Osteoblast (primary cell): Measurements from ENCODE around the gene GNG5. TPM values are rescaled to one million over a fixed set of nuclear protein-coding genes. Genes with fewer than 3 reads are reported as not detected.

Experiments
- DNase-seq: peaks from one replicate; pipeline ENCODE4 v3.0.0; 2011; ENCODE audit warnings: low spot score, mixed read lengths; ENCODE audit not compliant: insufficient read length; ENCODE audit errors: missing footprints
- H2AFZ ChIP-seq: 2 replicates; pipeline ENCODE4 v1.6.0; 2011; ENCODE audit warnings: mild to moderate bottlenecking, low read length
- H3K27ac ChIP-seq: 2 replicates; pipeline ENCODE4 v1.5.1; 2011; ENCODE audit warnings: mild to moderate bottlenecking, low read depth, low read length, moderate library complexity
- H3K27me3 ChIP-seq: 2 replicates; pipeline ENCODE4 v1.6.0; 2012; ENCODE audit warnings: mild to moderate bottlenecking, control low read depth, inconsistent platforms, low read length, moderate library complexity; ENCODE audit not compliant: insufficient read depth
- H3K36me3 ChIP-seq: 2 replicates; pipeline ENCODE4 v1.5.1; 2011; ENCODE audit warnings: mild to moderate bottlenecking, low read length, control low read depth, moderate library complexity; ENCODE audit not compliant: insufficient read depth
- H3K4me1 ChIP-seq: 2 replicates; pipeline ENCODE4 v1.5.1; 2011; ENCODE audit warnings: mild to moderate bottlenecking, low read length, control low read depth, moderate library complexity; ENCODE audit not compliant: insufficient read depth
- H3K4me2 ChIP-seq: 2 replicates; pipeline ENCODE4 v1.6.0; 2011; ENCODE audit warnings: mild to moderate bottlenecking, low read length; ENCODE audit not compliant: insufficient read depth
- H3K4me3 ChIP-seq: fragments of 200-600 bp; sonication (generic); 3 replicates; pipeline ENCODE4 v1.5.1; 2012; ENCODE audit warnings: mild to moderate bottlenecking, low read length, inconsistent platforms; ENCODE audit not compliant: insufficient read depth
- H3K79me2 ChIP-seq: 2 replicates; pipeline ENCODE4 v1.6.0; 2012; ENCODE audit warnings: mild to moderate bottlenecking, low read length, control low read depth, inconsistent platforms; ENCODE audit not compliant: insufficient read depth
- H3K9me3 ChIP-seq: 2 replicates; pipeline ENCODE4 v1.5.1; 2011; ENCODE audit warnings: low read depth, low read length, control low read depth
- H4K20me1 ChIP-seq: 2 replicates; pipeline ENCODE4 v1.6.0; 2012; ENCODE audit warnings: mild to moderate bottlenecking, low read length, control low read depth; ENCODE audit not compliant: insufficient read depth
- total RNA-seq: library from RNA; depleted of rRNA; stranded (reverse); fragments of >200 nt; gene quantifications from 2 replicates; pipeline ENCODE4 v1.2.3, GENCODE V29; 2012
- TF ChIP-seq, protein P1 (sequence below): IDR thresholded peaks from 2 replicates; pipeline ENCODE4 v1.5.1; 2011; ENCODE audit warnings: mild to moderate bottlenecking, low read depth, low read length, moderate library complexity; ENCODE audit errors: extremely low read depth

Gene GNG5
- total RNA-seq, 1 donor, result 23.5 TPM

DNA sequence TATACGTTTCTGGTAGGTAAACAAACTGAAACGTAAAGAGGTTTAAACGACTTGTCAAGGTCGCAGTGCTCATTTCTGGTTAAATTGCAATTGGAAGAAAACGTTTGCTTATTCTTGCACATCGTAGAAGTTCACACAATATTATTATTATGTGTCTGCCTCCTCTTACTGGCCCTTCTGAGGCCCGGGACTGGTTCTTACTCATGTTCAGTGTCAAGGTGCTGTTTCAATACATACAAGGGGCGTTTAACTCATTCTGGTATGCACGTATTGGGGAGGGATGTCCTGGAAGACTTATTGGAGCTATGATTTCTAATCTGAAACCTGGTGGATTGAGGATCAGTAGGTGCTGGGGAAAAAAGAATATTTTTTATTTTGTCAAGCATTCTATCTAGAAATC, 26.4 kb downstream of the GNG5 start:
- no peaks in the 10 kb centered on the region for H4K20me1 ChIP-seq
- H3K36me3 ChIP-seq, result peaks cover 13% of the 10 kb centered on the region
- H3K4me1 ChIP-seq, result peaks cover 7% of the 10 kb centered on the region
- H2AFZ ChIP-seq, result peak overlapping the region; percentile 99
- no peaks in the 10 kb centered on the region for H3K9me3 ChIP-seq
- no peak for DNase-seq
- H3K27ac ChIP-seq, result peak overlapping the region; percentile 86
- TF ChIP-seq, protein P1, sequence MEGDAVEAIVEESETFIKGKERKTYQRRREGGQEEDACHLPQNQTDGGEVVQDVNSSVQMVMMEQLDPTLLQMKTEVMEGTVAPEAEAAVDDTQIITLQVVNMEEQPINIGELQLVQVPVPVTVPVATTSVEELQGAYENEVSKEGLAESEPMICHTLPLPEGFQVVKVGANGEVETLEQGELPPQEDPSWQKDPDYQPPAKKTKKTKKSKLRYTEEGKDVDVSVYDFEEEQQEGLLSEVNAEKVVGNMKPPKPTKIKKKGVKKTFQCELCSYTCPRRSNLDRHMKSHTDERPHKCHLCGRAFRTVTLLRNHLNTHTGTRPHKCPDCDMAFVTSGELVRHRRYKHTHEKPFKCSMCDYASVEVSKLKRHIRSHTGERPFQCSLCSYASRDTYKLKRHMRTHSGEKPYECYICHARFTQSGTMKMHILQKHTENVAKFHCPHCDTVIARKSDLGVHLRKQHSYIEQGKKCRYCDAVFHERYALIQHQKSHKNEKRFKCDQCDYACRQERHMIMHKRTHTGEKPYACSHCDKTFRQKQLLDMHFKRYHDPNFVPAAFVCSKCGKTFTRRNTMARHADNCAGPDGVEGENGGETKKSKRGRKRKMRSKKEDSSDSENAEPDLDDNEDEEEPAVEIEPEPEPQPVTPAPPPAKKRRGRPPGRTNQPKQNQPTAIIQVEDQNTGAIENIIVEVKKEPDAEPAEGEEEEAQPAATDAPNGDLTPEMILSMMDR, result no peak
- peaks cover 50% of the 10 kb centered on the region for H3K79me2 ChIP-seq
- H3K4me3 ChIP-seq, result peak overlapping the region; percentile 94
- H3K4me2 ChIP-seq, result peak overlapping the region; percentile 88
- H3K27me3 ChIP-seq, result peaks cover 15% of the 10 kb centered on the region

DNA sequence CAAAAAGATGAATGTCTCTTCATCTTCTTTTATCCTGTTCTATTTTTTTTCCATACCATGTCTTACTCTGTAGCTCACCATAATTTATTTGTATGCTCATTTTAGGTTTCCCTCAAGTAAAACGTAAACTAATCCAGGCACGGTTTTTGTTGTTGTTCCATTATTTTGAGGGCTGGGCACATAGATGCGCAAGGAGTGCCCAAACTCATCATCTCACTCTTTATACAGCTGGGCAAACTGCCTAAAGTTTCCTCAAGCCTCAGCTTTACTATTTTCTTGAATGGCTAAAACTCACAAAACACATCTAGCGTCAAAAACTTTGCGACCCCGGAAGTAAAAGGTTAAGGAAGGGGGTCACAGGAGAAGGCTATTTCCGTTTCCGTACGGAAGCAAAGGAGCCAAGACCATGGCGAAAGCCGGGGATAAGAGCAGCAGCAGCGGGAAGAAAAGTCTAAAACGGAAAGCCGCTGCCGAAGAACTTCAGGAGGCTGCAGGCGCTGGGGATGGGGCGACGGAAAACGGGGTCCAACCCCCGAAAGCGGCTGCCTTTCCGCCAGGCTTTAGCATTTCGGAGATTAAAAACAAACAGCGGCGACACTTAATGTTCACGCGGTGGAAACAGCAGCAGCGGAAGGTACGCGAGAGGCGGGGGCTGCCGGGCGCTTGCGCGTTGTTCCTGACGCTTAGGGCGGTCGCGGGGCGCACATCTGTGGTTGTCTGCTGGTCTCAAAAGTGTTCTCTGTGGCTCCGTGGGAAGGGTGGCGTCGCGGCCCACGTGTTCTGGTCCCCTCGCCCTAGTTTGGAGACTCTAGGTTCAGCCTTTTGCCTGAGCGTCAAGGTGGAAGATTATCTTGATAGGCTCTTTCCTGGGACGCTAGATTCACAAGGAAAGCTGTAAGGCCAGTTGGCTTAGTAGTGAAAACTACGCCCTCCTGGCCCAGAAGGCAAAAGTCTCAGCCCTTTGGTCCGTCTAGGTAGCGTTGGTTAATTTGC, 27.2 kb downstream of the GNG5 start, which contains the start of gene RPF1:
Gene RPF1, plus strand, starts transcription at position 391 of the 993 bp plus-strand sequence. Its CDS starts 16 bp downstream, at position 407.
- Histone ChIP-seq H3K9me3 (no peaks in the 10 kb centered on the region), H3K36me3 (peaks cover 11% of the 10 kb centered on the region), H4K20me1 (no peaks in the 10 kb centered on the region), H3K27ac (peak within 1 kb of the TSS; percentile 86), H3K4me2 (peak within 1 kb of the TSS; percentile 88), H3K79me2 (peaks cover 44% of the 10 kb centered on the region), H2AFZ (peak within 1 kb of the TSS; percentile 99), H3K27me3 (peaks cover 19% of the 10 kb centered on the region), H3K4me1 (peaks cover 7% of the 10 kb centered on the region), H3K4me3 (peak within 1 kb of the TSS; percentile 94)
- TF ChIP-seq, protein P1, result no peak
- DNase-seq, result peak; percentile 78

DNA sequence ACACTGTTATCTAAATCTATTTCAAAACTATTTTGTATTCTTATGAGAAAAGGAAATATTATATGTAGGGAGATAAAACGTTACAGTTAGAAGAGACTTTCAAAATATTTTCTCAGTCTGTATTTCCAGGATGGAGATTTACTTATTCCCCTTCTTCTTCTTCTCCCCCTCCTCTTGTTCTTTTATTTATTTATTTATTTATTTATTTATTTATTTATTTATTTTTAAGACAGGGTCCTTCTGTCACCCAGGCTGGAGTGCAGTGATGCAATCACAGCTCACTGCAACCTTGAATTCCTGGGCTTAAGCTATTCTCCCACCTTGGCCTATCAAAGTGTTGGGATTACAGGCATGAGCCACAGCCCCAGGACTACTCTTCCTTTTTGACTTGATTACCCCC, 30.2 kb downstream of the GNG5 start:
- H3K79me2 ChIP-seq, result peaks cover 25% of the 10 kb centered on the region
- peaks cover 22% of the 10 kb centered on the region for H3K27me3 ChIP-seq
- no peak overlapping the region for H3K4me3 ChIP-seq
- peaks cover 7% of the 10 kb centered on the region for H3K4me1 ChIP-seq
- no peaks in the 10 kb centered on the region for H3K36me3 ChIP-seq
- H3K9me3 ChIP-seq, result no peaks in the 10 kb centered on the region
- no peaks in the 10 kb centered on the region for H4K20me1 ChIP-seq
- H3K27ac ChIP-seq, result no peak overlapping the region
- no peak overlapping the region for H2AFZ ChIP-seq
- TF ChIP-seq, protein P1, result no peak
- H3K4me2 ChIP-seq, result no peak overlapping the region
- no peak for DNase-seq

DNA sequence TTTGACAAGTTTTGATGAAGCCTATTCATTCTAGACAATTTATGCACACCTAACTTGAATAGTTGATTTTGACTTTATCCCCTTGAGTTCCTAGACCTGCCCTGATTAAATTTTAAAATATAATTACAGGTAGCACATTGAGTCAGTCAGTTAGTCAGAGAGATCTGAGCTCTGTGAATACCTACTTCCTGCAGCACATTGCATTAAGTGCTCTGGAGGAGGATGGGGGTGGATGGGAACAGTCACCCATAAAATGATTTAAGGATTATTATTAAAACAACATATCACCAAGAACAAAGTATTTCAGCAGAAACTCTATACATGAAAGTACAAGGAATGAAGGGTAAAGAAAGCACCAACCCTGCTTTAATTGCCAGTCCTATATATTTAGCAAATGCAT, 39.1 kb downstream of the GNG5 start:
- H3K36me3 ChIP-seq, result no peaks in the 10 kb centered on the region

More for the DNA sequence above, 39.1 kb downstream of the GNG5 start:
- no peak for DNase-seq
- peaks cover 58% of the 10 kb centered on the region for H3K27me3 ChIP-seq
- no peaks in the 10 kb centered on the region for H3K79me2 ChIP-seq
- H3K9me3 ChIP-seq, result no peaks in the 10 kb centered on the region
- no peaks in the 10 kb centered on the region for H4K20me1 ChIP-seq
- H3K4me2 ChIP-seq, result no peak overlapping the region
- TF ChIP-seq, protein P1, result no peak
- H2AFZ ChIP-seq, result no peak overlapping the region
- no peaks in the 10 kb centered on the region for H3K4me1 ChIP-seq
- no peak overlapping the region for H3K27ac ChIP-seq
- H3K4me3 ChIP-seq, result no peak overlapping the region
